GM21737 (cell line): Measurements from ENCODE around the gene KCNK3.

Experiments used
- ATAC-seq: cut with Tn5 transposase; IDR thresholded peaks from one replicate; pipeline ENCODE4 v1.9.1; 2021; ENCODE audit warnings: mild to moderate bottlenecking, moderate library complexity; ENCODE audit not compliant: unreplicated experiment

The KCNK3 gene

DNA sequence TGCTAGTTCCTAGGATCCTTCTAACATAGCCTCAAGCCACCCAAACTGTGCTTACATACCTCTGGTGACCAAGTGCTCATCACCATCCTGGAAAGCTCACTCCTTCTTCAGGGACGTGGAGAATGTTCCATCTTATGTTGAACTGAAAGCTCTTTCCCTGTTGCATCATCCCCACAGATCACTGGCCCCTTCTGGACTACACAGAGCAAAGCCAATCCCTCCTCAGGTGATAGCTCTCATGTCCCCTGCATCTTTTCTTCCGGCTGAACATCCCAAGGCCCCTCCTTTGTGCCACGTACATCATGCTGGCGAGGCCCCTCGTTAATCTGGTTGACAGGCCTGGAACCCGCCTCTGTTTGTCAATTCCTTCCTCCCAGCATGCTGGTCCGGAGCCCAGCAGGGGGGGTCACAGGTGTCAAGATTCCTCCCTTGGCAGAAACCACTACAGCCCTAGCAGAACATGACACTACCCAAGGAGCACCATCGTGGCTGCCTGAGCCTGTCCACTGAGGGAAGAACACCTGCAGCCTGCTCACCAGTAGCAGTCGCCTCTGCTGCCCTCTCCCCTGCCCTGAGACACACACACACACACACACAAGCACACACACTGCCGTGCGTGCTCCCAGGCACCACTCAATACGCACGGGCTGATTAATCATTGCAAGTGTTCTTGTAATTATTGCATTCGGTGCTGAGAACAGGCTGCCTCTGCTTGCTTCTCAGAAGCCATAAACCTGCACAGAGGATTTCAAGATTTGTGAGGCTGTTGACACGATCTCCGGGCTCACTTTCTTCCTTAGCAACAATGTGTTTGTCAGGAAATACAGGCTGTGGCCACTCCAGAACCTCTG lies 6.3 kb upstream of the KCNK3 start:
- no peak for ATAC-seq

- ATAC-seq = no peak
These were observed 5.2 kb upstream of the KCNK3 start for GRCh38 chr2:26687328-26687727.

DNA sequence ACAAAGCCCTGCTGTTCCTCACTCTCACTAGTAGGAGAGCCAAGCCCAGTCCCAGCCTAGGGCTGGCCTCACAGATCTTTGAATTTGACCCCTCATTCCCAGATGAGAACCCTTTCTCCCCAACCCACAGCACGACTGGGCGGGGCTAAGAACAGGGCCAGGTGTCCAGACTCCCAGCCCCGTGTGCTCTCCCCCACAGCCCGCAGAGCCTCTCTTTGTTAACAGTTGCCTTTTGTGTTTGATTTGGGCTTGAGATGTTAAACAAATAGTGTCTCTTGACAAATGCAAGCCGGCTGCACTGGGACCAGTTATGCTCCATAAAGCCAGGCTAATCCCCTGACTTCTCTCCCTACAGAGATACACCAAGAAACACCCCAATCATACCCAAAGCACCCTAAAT lies 4.7 kb upstream of the KCNK3 start:
- ATAC-seq = no peak

- ATAC-seq = no peak
These were observed 1.4 kb upstream of the KCNK3 start for GRCh38 chr2:26691161-26691560.

DNA sequence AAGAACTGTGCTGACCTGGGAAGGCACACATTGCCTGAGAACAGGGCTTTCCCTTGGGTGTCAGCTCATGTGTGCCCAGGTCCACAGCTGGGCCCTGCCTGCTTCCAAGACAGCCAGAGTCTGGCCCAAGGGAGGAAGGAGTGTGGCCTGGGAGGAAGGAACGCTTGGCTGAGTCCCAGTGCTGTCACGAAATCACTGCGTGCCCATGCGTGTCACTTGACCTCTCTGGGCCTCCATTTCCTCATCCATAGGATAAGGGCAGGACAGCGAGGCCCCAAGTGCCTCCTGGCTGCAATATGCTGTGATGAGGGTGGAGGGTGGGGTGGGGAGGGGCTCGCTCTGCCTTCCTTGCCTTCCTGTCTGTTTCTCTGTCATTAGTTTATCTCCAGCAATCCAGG lies 642 bp upstream of the KCNK3 start:
- ATAC-seq = no peak

GRCh38 chr2:26692897-26693849 lies 651 bp downstream of the KCNK3 start:
- no peak for ATAC-seq

- ATAC-seq = no peak
These were observed 1.5 kb downstream of the KCNK3 start for GRCh38 chr2:26694001-26694400.

GRCh38 chr2:26696351-26696816 lies 3.9 kb downstream of the KCNK3 start:
- ATAC-seq = no peak

GRCh38 chr2:26697425-26697824 lies 4.9 kb downstream of the KCNK3 start:
- ATAC-seq = no peak

DNA sequence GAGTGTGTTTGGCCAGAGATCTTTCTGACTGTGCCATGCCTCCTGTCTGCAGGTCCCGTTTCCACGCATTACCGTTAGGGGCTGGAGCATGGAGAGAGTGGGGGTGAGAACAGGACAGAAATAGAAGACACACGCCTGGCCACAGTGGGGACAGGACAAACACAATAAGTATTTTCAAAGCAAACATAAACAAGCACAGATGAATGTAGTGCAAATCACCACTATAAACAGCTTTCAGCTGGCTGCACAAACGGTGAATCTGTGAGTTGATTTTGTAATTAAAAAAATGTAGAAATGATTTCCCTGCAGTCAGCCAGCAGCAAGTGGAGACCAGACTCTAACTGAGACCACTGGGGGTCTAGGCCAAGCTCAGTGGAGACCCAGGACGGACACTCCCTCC lies 6.8 kb downstream of the KCNK3 start:
- ATAC-seq = no peak

- ATAC-seq = no peak
These were observed 7.6 kb downstream of the KCNK3 start for GRCh38 chr2:26700078-26700477.

GRCh38 chr2:26701596-26701995 lies 9.1 kb downstream of the KCNK3 start:
- no peak for ATAC-seq

- ATAC-seq = no peak
These were observed 9.5 kb downstream of the KCNK3 start for GRCh38 chr2:26702025-26702424.

GRCh38 chr2:26704441-26704977 lies 12.0 kb downstream of the KCNK3 start:
- ATAC-seq = no peak

DNA sequence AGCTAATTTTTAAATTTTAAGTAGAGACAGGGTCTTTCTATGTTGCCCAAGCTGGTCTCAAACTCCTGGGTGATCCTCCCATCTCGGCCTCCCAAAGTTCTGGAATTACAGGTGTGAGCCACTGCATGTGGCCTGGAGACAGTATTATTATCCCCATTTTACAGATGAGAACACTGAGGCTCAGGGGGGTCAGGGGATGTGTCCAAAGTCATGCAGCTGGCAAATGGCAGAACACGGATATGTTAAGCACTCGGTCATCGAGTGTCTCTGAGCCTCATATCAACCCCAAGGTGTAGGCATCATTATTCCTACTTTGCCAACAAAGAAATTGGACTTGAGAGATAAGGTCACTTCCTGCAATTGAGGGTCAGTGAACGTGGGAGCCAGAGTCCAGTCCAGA lies 12.6 kb downstream of the KCNK3 start:
- ATAC-seq = no peak

DNA sequence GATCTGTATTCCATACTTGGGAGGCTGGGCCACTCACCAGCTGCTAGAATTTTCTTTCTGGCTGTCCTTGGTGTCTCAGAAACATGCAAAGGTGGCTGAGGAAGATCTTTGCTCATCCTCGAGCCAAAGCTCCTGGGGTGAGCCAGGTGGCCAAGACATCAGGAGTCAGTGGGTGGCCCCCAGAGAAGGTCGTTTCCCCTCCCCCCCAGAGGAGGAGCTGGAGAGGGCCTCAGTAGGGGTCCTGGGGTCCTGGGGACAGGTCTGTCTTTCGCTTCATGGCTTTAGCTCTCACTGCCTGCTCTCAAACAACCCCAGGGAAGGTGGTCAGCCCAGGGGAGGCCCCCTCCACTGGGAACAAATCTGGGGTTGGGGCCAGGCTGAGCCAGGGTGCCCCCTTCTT lies 13.6 kb downstream of the KCNK3 start:
- ATAC-seq = no peak

DNA sequence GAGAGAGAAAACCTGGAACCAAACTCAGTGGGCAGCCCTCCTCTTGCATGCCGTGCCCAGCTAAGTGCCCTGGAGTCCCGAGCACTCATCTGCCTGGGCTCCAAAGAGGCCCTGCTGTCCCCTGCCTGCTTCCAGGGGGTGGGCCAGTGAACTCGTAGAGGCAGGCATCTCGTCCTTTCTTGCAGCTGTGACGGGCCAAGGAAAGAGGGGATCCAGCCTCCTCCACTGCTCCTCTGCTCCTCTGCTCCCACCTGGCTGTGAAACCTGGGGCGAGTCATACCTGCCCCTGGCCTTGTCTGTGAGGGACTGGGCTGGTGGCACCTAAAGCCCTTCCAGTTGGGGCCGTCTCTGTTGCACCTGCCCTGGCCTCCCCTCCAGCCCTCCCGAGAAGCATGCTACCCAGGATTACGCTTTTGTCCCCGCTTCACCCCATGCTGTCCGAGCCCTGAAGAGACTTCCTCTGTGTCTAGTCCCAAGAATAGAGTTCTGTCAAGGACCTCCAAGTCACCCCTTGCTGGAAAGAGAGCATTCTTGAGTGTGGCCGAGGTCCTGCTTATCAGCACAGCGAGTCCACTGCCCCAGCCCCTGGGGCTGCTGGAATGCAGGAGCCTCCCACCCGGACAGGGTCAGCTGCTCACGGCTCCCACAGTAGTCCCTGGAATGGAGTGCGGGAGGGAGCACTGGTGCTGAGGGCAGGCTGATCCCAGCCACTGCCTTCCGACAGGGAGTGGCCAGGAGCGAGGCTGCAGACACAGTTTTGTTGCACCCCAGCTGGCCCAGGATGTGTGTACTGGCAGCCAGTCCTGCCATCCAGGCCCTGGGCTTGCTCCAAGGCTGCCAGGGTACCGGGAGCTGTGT lies 14.3 kb downstream of the KCNK3 start:
- no peak for ATAC-seq

DNA sequence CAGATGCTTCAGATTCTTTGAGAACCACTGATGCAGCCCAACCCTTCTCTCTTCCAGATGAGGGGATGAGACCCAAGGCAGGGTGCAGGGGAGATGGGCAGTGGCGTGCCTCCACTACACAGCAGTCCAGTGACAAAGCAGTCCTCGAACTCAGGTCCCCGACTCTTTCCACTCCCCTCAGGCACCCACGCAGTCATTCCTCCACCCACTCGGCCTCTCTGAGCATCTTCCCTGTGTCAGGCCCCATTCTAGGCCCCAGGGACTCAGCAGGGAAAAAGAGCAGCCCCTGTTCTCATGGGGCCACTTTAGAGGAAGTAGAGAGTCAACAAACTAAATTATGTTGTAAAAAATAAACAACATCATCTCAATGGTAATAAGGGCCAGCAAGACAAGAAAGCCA lies 15.2 kb downstream of the KCNK3 start:
- no peak for ATAC-seq

DNA sequence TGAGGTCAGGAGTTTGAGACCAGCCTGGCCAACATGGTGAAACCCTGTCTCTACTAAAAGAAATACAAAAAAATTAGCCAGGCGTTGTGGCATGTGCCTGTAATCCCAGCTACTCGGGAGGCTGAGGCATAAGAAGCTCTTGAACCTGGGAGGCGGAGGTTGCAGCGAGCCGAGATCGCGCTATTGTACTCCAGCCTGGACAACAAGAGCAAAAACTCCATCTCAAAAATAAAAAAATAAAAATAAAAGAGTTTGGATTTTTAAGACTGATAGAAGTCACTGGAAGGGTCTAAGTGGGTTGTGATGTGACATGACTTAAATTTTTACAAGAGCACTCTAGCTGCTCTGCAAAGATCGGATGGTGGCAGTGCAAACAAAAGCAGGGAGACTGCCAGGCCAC lies 15.9 kb downstream of the KCNK3 start:
- ATAC-seq = no peak

GRCh38 chr2:26709323-26710110 lies 17.0 kb downstream of the KCNK3 start:
- no peak for ATAC-seq
